ENCODE data around the gene KDSR.

DNA sequence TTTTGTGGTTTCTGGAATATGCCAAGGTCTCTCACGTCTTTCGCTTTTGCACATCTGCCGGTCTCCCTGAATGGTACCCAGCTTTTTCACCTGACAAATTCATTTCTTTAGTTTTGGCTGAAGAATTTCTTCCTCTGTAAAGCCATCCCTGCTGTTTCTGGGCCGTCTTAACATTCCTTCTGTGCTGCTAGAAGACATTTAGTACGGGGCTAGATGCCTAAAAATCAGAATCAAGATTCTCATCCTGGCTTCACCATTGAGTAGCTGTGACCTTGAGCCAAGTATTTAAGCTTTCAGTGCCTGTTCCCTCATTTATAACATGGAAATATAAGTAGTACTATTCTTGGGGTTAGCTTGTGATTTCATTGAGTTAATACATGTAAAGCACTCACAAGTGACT, 41.0 kb downstream of the KDSR start:
- TF ChIP-seq, protein P1, sequence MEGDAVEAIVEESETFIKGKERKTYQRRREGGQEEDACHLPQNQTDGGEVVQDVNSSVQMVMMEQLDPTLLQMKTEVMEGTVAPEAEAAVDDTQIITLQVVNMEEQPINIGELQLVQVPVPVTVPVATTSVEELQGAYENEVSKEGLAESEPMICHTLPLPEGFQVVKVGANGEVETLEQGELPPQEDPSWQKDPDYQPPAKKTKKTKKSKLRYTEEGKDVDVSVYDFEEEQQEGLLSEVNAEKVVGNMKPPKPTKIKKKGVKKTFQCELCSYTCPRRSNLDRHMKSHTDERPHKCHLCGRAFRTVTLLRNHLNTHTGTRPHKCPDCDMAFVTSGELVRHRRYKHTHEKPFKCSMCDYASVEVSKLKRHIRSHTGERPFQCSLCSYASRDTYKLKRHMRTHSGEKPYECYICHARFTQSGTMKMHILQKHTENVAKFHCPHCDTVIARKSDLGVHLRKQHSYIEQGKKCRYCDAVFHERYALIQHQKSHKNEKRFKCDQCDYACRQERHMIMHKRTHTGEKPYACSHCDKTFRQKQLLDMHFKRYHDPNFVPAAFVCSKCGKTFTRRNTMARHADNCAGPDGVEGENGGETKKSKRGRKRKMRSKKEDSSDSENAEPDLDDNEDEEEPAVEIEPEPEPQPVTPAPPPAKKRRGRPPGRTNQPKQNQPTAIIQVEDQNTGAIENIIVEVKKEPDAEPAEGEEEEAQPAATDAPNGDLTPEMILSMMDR (IDR thresholded peaks at IDR 0.05; ENCODE audit: poor library complexity): no peak
- TF ChIP-seq EZH2phosphoT487 (IDR thresholded peaks at IDR 0.05; ENCODE audit: low read depth, severe bottlenecking, unreplicated experiment): no peak
